MM.1S (cell line): ENCODE measurements around the gene NDUFAF4.

Experiments used
- EZH2 ChIP-seq: fragments of 300-600 bp; sonication (generic); optimal IDR thresholded peaks from 2 replicates; pipeline ENCODE3; 2017; ENCODE audit warnings: low read depth, mild to moderate bottlenecking, antibody characterized with exemption, low read length, mixed read lengths
- EZH2phosphoT487 ChIP-seq: fragments of 300-600 bp; sonication (generic); IDR thresholded peaks from 2 replicates; pipeline ENCODE4 v1.6.1; 2018; ENCODE audit warnings: antibody characterized with exemption, low read length
- TF ChIP-seq, protein P1 (sequence below): fragments of 300-600 bp; sonication (generic); IDR thresholded peaks from 2 replicates; pipeline ENCODE4 v1.5.1; 2016; ENCODE audit warnings: antibody characterized with exemption, low read length, mixed read lengths

DNA sequence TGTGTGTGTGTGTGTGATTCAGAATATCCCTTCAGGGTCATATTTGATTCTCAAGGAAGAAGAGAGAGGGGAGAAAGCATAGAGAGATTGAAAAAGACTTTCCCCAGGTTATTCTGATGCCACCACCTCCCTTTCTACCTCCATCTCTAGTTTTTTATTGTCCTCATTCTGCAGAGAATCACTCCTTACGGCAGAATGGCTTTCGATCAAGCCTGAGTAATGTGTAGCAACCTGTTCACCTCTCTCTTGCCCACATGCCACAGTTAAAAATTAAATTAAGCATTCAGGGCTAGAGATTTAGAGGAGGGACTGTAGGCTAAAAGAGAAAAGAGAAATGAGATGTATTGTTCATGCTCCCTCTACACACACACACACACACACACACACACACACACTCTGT, 45.0 kb upstream of the NDUFAF4 start:
- TF ChIP-seq, protein P1, sequence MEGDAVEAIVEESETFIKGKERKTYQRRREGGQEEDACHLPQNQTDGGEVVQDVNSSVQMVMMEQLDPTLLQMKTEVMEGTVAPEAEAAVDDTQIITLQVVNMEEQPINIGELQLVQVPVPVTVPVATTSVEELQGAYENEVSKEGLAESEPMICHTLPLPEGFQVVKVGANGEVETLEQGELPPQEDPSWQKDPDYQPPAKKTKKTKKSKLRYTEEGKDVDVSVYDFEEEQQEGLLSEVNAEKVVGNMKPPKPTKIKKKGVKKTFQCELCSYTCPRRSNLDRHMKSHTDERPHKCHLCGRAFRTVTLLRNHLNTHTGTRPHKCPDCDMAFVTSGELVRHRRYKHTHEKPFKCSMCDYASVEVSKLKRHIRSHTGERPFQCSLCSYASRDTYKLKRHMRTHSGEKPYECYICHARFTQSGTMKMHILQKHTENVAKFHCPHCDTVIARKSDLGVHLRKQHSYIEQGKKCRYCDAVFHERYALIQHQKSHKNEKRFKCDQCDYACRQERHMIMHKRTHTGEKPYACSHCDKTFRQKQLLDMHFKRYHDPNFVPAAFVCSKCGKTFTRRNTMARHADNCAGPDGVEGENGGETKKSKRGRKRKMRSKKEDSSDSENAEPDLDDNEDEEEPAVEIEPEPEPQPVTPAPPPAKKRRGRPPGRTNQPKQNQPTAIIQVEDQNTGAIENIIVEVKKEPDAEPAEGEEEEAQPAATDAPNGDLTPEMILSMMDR, result no peak
- no peak for TF ChIP-seq EZH2
- no peak for TF ChIP-seq EZH2phosphoT487
